Gastroesophageal sphincter (tissue), 4 donors: ENCODE results near the gene MAJIN. TPM values are rescaled to one million over a fixed set of nuclear protein-coding genes. Genes with fewer than 3 reads are reported as not detected.
"Not testable (repeated sequence)": the region's sequence is repeated elsewhere in the genome, so short reads cannot be mapped to it uniquely, and the experiment has no call there.

ENCODE experiments used
- ATAC-seq: fragments of 150-250 bp; one replicate; pipeline ENCODE4 v1.9.1; 2016; ENCODE audit warnings: mild to moderate bottlenecking, moderate library complexity
- H3K27ac ChIP-seq, 4 donors: fragments of 200-600 bp; sonication (generic) in 3 of 4; 1 replicate in 3 of 4; 2 replicates in 1 of 4; pipeline ENCODE4 v1.5.1; 2016 to 2019
- H3K27me3 ChIP-seq: fragments of 200-600 bp; sonication (generic); one replicate; pipeline ENCODE4 v1.5.1; 2019
- H3K36me3 ChIP-seq, 2 donors: fragments of 200-600 bp; sonication (generic); one replicate each; pipeline ENCODE4 v1.5.1; 2019; ENCODE audit warnings: control low read depth in 1 of 2
- H3K4me1 ChIP-seq, 3 donors: fragments of 200-600 bp; sonication (generic); 1 replicate in 2 of 3; 2 replicates in 1 of 3; pipeline ENCODE4 v1.5.1; 2016 to 2019; ENCODE audit warnings: control low read depth in 2 of 3
- H3K4me3 ChIP-seq, 2 donors: fragments of 200-600 bp; sonication (generic); one replicate each; pipeline ENCODE4 v1.5.1; 2019; ENCODE audit warnings: mild to moderate bottlenecking in 1 of 2, moderate library complexity in 1 of 2
- H3K9me3 ChIP-seq, 3 donors: fragments of 200-600 bp; sonication (generic); one replicate each; pipeline ENCODE4 v1.5.1; 2017 to 2019; ENCODE audit warnings: control low read depth in 2 of 3
- CTCF ChIP-seq, 4 experiments: fragments of 200-600 bp in 2 of 4; fragments of 450-650 bp in 2 of 4; sonication (generic) in 1 of 4; IDR thresholded peaks; one replicate each; pipeline ENCODE4 v1.5.1; 2017 to 2019; ENCODE audit warnings: antibody characterized with exemption in 4 of 4, mild to moderate bottlenecking in 2 of 4, moderate library complexity in 2 of 4
- EP300 ChIP-seq: sonication (generic); formaldehyde crosslinking; IDR thresholded peaks from one replicate; pipeline ENCODE4 v1.6.1; 2017; ENCODE audit warnings: antibody characterized with exemption, mild to moderate bottlenecking
- POLR2A ChIP-seq, 2 donors: fragments of 450-650 bp; IDR thresholded peaks; one replicate each; pipeline ENCODE4 v1.6.1; 2017; ENCODE audit warnings: antibody characterized with exemption in 2 of 2, mild to moderate bottlenecking in 2 of 2, moderate library complexity in 1 of 2
- POLR2AphosphoS5 ChIP-seq: sonication (generic); formaldehyde crosslinking; IDR thresholded peaks from one replicate; pipeline ENCODE4 v1.6.1; 2017; ENCODE audit warnings: antibody characterized with exemption
- WGBS, 2 donors: methylation state at CpG; one replicate each; pipeline ENCODE4 v1.1.5; 2018; ENCODE audit warnings: low coverage in 1 of 2; 5-methylcytosine and 5-hydroxymethylcytosine counted together
- total RNA-seq, 4 donors: library from RNA; depleted of rRNA; stranded (reverse); fragments of >200 nt; gene quantifications; one replicate each; pipeline ENCODE4 v1.1.0, GENCODE V29; 2016

MAJIN gene
- total RNA-seq, 4 donors from 2014 or later = not detected

GRCh38 chr11:64989416-64989815 is 17.5 kb upstream of the MAJIN start:
- Histone ChIP-seq H3K27ac (peak overlapping the region in 3 of 4 donors; percentile 1 to 52 (median 32)), H3K4me3 (peak overlapping the region in 1 of 2 donors; percentile 28), H3K9me3 (no peaks in the 10 kb centered on the region), H3K4me1 (peaks cover 0 to 22% (median 0%) of the 10 kb centered on the region in 3 donors), H3K36me3 (peaks cover 0 to 10% of the 10 kb centered on the region in 2 donors), H3K27me3 (no peaks in the 10 kb centered on the region)
- WGBS, 2 donors = 51% methylated on average over 4 of the region's 13 CpGs; no CpG with 5 or more reads in 1 of the 2 donors
- TF ChIP-seq CTCF (IDR thresholded peaks at IDR 0.05) = no peak
- no peak for TF ChIP-seq EP300
- no peak for TF ChIP-seq POLR2AphosphoS5
- TF ChIP-seq POLR2A (IDR thresholded peaks at IDR 0.05) = no peak
- ATAC-seq = no peak

GRCh38 chr11:64987998-64988854 is 16.3 kb upstream of the MAJIN start:
- Histone ChIP-seq H3K27me3 (peaks cover 6% of the 10 kb centered on the region), H3K4me3 (no peak overlapping the region), H3K36me3 (peaks cover 0 to 10% of the 10 kb centered on the region in 2 donors), H3K9me3 (no peaks in the 10 kb centered on the region), H3K4me1 (peaks cover 0 to 22% (median 0%) of the 10 kb centered on the region in 3 donors), H3K27ac (no peak overlapping the region)
- no peak for ATAC-seq
- WGBS, 2 donors = 67 to 75% methylated on average over 2 to 4 of the region's 6 CpGs
- no peak for TF ChIP-seq CTCF (IDR thresholded peaks at IDR 0.05)
- TF ChIP-seq EP300 = no peak
- no peak for TF ChIP-seq POLR2A (IDR thresholded peaks at IDR 0.05)
- TF ChIP-seq POLR2AphosphoS5 = no peak

- H3K27ac ChIP-seq, H3K4me3 ChIP-seq, H3K36me3 ChIP-seq, H3K9me3 ChIP-seq, ATAC-seq, H3K4me1 ChIP-seq: not testable (repeated sequence)
- peaks cover 11% of the 10 kb centered on the region for H3K27me3 ChIP-seq
- 64% methylated on average over 1 of the region's 5 CpGs; no CpG with 5 or more reads in 1 of the 2 donors for WGBS, 2 donors
These were observed 11.4 kb upstream of the MAJIN start for GRCh38 chr11:64983339-64983738.

- WGBS, 2 donors = no CpG with 5 or more reads among the region's 2 CpGs
- peaks cover 0 to 11% (median under 1%) of the 10 kb centered on the region in 3 donors for H3K4me1 ChIP-seq
- no peak overlapping the region for H3K4me3 ChIP-seq
- no peak for ATAC-seq
- no peak overlapping the region for H3K27ac ChIP-seq
- no peak for TF ChIP-seq EP300
- no peak for TF ChIP-seq CTCF (IDR thresholded peaks at IDR 0.05)
- TF ChIP-seq POLR2AphosphoS5 = no peak
- no peak for TF ChIP-seq POLR2A (IDR thresholded peaks at IDR 0.05)
- no peaks in the 10 kb centered on the region for H3K9me3 ChIP-seq
- H3K36me3 ChIP-seq = no peaks in the 10 kb centered on the region
- peaks cover 8% of the 10 kb centered on the region for H3K27me3 ChIP-seq
These were observed 4.7 kb upstream of the MAJIN start for GRCh38 chr11:64976651-64977050.

GRCh38 chr11:64974124-64974523 is 2.2 kb upstream of the MAJIN start:
- H3K27me3 ChIP-seq = peaks cover 8% of the 10 kb centered on the region
- no peaks in the 10 kb centered on the region for H3K9me3 ChIP-seq
- no peak for TF ChIP-seq POLR2A (IDR thresholded peaks at IDR 0.05)
- no peak for TF ChIP-seq EP300
- TF ChIP-seq CTCF (IDR thresholded peaks at IDR 0.05) = no peak
- TF ChIP-seq POLR2AphosphoS5 = no peak
- no peak overlapping the region for H3K4me3 ChIP-seq
- peaks cover 0 to 15% (median 3%) of the 10 kb centered on the region in 3 donors for H3K4me1 ChIP-seq
- H3K27ac ChIP-seq = no peak overlapping the region
- no peak for ATAC-seq
- WGBS, 2 donors = 45 to 55% methylated on average over 2 to 4 of the region's 5 CpGs
- no peaks in the 10 kb centered on the region for H3K36me3 ChIP-seq
